Right lobe of liver (tissue), 4 donors: ENCODE measurements around the gene MRPL45.
"Not testable (repeated sequence)": the region's sequence is repeated elsewhere in the genome, so short reads cannot be mapped to it uniquely, and the experiment has no call there.

Experiments used
- POLR2A ChIP-seq: fragments of 450-650 bp; IDR thresholded peaks from one replicate; pipeline ENCODE4 v1.6.1; 2017; ENCODE audit warnings: antibody characterized with exemption, mild to moderate bottlenecking
- TF ChIP-seq, protein P1 (sequence below), 4 donors: fragments of 200-600 bp in 3 of 4; fragments of 450-650 bp in 1 of 4; IDR thresholded peaks; one replicate each; pipeline versions ENCODE4 v1.5.1 to v1.8.0; 2016 to 2022; ENCODE audit warnings: antibody characterized with exemption in 4 of 4, mild to moderate bottlenecking in 2 of 4
- donor health status: DM: no; HTN: no; CAD: no.
- donor health status: DM: no; HTN: no; CAD: no.
- donor health status: DM: no; HTN: yes; CAD: no.

DNA sequence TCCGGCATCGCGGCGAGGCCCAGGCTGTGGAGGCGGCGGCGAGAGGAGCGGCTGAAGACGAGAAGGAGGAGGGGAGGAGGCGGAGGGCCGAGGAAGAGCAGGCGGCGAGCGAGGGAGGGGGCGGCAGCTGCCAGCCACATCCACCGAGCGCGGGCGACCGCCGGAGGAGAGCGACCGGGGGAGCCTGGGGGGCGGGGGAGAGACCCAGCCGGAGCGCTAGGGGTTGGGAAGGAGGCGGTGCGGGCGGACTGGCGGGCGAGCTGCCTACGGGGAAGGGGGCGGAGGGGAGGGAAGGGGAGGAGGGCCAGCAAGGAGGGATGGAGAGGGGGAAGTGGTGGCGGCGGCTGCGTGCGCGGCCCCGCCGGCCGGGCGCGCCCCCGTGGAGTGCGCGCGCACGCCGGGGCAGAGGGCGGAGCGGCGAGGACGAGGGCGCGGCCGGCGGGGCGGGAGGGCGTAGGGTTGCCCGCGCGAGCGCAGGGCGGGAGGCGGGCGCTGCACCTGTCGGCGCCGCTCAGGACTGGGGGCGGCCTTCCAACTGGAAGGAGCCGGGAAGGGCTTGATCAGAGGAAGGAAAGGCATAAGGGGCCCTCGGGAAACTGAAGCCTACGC lies 39.9 kb upstream of the MRPL45 start:
- TF ChIP-seq POLR2A = not testable (repeated sequence)
- TF ChIP-seq, protein P1, sequence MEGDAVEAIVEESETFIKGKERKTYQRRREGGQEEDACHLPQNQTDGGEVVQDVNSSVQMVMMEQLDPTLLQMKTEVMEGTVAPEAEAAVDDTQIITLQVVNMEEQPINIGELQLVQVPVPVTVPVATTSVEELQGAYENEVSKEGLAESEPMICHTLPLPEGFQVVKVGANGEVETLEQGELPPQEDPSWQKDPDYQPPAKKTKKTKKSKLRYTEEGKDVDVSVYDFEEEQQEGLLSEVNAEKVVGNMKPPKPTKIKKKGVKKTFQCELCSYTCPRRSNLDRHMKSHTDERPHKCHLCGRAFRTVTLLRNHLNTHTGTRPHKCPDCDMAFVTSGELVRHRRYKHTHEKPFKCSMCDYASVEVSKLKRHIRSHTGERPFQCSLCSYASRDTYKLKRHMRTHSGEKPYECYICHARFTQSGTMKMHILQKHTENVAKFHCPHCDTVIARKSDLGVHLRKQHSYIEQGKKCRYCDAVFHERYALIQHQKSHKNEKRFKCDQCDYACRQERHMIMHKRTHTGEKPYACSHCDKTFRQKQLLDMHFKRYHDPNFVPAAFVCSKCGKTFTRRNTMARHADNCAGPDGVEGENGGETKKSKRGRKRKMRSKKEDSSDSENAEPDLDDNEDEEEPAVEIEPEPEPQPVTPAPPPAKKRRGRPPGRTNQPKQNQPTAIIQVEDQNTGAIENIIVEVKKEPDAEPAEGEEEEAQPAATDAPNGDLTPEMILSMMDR (IDR thresholded peaks at IDR 0.05) = not testable (repeated sequence)
